Measurements from ENCODE around the gene GTSE1.
"Not testable (repeated sequence)": the region's sequence is repeated elsewhere in the genome, so short reads cannot be mapped to it uniquely, and the experiment has no call there.

Gene GTSE1

GRCh38 chr22:46296257-46297150 lies at the start of gene GTSE1:
Gene GTSE1, plus strand, starts transcription at chr22:46296870. Its CDS starts 531 bp downstream, at chr22:46297401.
- DNase-seq: peak; percentile 99

- no peak for DNase-seq
These were observed 49.2 kb upstream of the GTSE1 start for GRCh38 chr22:46247443-46247975.

DNA sequence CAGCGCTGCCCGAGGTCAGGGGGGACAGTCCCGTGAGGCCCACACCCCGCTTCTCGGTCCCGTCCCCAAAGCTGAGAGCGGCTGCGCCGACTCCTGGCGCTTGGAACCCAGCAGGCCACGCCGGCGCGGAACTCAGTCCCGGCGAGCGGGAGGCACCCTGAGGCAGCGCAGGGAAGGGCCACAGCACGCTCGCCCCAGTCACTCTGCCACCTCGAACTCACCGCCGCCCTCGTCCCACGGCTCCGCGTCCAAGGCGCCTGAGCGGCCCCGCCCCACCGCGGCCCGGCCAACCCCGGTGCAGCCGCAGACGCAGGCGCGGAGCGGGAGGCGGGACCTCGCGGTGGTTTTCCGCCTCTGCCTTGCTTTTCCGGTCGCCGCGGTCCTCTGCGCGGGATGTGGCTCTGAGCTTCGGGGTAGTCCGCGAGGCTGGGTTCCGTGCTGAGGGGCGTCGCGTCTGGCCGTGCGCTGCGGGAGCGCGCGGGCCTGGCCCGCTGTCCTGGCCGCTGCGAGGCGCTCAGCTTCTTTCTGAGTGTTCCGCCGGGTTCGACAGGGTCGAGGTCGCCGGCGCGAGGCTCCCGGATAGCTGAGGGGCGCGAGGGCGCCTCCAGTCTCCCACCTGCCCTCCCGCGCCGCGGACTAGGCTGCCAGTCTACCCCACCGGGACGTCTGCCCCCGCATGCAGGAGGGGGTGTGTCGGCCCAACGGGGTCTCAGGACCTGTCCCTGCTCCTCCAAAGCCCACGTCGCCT lies 46.5 kb upstream of the GTSE1 start, which contains the start of gene CDPF1:
Gene CDPF1 (minus strand): TSS at position 259 of the 748 bp plus-strand sequence. CDS start 2,009 bp downstream, outside the sequence.
- DNase-seq: peak; percentile 92

DNA sequence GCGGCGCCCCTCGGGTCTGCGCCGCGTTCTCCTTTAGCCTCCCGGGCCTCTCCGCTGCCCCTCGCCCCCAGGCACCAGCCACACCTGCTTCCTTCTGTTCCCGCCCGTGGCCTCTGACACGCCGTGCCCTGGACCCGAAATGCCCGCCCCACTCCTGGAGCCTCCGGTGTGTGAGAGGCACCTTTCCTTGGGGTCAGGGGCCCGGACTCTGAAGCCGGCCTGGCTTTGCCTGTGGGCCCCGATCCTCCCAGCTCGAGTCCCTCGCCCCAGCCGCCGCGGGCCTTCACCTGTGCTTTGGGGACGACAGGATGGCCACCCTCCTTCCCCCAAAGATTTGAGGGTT lies 45.9 kb upstream of the GTSE1 start:
- no peak for DNase-seq

GRCh38 chr22:46251266-46251665 lies 45.4 kb upstream of the GTSE1 start:
- no peak for DNase-seq

- no peak for DNase-seq
These were observed 44.8 kb upstream of the GTSE1 start for GRCh38 chr22:46251816-46252380.

DNA sequence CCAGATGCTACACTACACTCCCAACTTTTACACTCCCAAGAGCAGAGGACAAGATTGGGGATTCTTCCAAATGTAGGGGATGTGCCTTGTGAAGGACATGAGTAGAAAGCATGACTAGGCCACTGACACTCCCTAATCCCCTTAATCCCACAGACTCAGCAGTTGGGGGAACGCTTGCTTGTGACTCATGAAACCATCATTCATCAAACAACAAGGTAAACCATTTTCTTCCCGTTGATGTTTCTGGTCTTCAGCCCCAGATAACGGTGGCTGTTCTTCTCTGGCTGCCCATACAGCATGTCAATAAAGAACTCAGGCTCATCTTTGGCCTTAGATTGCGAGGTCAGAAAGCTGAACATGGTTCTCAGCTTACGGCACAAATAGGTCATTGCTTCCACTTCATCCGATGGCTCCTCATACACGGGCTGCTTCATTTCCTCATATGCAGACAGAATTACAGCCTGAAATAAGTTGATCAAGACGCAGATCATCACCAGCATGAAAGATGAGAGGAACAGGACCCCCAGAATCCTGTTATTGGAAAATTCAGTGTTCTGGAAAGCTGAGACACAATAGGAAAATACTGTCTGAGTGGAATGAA lies 40.2 kb upstream of the GTSE1 start:
- no peak for DNase-seq

DNA sequence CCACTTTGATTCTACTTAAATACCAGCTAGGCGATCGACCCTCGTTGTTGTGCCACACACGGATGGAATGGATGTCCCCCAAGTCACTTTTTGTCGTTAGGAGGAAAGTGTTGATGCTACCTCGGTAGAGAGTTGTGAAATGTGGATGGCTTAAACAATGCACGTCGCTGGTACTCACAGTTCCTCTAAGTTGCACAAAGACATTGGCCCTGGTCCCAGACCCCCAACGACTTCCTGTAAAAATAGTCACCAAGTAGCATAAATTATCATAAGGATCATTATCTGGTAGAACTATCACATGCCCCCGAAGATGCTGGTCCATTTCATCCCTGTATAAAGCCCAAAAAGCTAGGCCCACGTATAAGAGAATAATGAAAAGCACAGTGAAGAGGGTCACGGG lies 37.3 kb upstream of the GTSE1 start:
- no peak for DNase-seq

- no peak for DNase-seq
These were observed 36.6 kb upstream of the GTSE1 start for GRCh38 chr22:46260038-46260437.

DNA sequence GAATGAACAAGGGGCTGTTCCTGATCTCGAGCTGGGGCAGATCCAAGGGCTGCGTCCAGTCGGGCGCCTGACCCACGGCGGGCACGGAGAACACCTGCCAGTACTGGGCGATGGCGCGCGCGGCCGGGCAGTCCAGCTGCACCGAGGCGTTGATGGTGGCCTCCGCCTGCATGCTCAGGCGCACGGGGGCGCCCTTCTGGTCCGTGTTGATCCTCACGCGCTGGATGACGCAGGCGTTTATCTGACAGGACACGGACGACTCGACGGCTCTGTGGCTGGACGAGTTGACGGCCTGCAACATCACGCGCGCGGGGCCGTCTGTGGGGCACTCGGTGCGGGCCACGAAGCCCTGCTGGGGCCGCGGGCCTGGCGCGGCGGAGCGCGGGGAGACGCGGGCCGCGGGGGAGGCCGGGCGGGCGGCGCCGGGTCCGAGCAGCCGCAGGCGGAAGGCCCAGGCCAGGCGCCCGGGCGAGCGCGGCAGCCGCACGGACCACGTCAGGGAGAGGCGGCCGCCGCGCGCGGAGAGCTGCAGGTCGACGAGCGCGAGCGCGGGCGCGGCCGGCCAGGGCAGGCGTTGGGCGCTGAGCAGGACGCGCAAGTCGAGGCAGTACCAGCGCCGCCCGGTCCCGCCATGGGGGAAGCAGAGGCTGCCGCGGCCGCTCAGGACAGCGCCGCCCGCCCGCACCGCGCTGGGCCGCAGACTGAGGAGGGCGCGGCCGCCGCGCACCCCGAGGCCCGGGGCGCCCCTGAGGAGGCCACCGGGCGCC lies 34.0 kb upstream of the GTSE1 start:
- peak; percentile 68 for DNase-seq

DNA sequence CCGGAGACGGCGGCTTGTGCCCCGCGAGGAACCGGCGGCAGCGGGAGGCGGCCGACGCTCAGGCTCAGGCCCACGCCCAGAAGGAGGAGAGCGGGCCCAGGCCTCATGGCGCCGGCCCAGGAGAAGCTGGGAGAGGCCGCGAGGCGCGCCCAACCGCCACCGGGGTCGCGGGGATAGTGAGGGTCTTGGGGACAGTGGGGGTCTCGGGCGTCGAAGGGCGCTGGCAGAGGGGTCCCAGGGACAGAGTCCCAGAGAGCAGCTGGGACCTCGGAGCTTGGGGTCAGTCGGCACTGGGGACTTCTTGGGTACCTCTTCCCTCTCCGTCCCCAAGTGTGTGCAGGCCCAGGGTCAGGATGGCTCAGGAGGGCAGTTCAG lies 33.5 kb upstream of the GTSE1 start, which contains the start of gene PKDREJ:
Gene PKDREJ (minus strand): TSS at position 128 of the 375 bp plus-strand sequence. CDS start 21 bp downstream, at position 107.
- DNase-seq: no peak

- not testable (repeated sequence) for DNase-seq
These were observed 32.1 kb upstream of the GTSE1 start for GRCh38 chr22:46264520-46264919.

GRCh38 chr22:46265627-46266026 lies 31.0 kb upstream of the GTSE1 start:
- not testable (repeated sequence) for DNase-seq

- DNase-seq: peak; percentile 89
These were observed 29.0 kb upstream of the GTSE1 start, which contains the start of gene TTC38 for GRCh38 chr22:46267431-46268279. Gene TTC38, plus strand, starts transcription at chr22:46268008. Its CDS starts 32 bp downstream, at chr22:46268040.

DNA sequence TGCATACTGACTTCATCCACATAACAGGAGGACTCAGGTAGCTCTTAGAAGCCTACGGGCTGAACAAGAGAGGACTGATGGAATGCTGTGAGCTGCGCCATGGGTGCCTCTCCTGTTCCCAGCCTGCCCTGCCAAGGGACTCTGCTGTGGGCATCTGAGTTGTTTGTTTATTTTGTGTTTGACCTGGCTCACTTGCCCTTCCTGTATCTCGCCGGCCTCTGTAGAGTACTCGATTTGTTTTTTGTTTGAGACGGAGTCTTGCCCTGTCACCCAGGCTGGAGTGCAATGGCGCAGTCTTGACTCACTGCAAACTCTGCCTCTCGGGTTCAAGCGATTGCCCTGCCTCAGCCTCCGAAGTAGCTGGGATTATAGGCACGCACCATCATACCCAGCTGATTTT lies 27.1 kb upstream of the GTSE1 start:
- no peak for DNase-seq

GRCh38 chr22:46272196-46272595 lies 24.5 kb upstream of the GTSE1 start:
- DNase-seq: no peak

DNA sequence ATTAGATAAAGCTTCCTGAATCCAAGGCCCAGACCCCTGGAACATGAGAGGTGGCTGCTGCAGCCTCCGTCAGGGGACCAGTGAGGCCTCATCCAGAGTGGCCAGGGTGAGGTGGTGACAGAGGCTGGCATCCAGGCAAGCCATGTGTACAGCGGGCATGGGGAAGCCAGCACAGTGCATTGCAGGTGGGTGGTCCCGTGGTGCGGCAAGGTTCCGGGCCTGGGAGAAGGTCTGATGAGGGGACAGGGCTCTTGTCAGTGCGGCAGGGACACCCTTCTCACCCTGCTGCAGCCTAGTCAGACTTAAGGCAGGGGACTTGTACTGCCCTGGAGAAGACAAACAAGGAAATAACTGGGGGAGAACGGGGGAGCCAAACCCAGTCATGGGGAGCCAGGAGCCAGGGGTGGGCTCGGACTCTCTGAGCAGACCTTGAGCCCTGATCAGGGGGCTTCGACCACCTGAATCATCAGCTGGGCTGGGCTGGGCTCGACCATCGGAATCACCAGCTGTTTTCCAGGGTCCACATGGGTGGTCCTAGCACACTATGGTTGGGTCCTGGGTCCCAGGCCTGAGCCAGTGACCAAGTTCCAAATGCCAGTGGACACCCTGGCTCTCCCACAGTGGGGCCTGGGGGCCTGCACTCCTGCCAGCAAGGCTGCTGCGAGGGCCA lies 23.8 kb upstream of the GTSE1 start:
- no peak for DNase-seq

DNA sequence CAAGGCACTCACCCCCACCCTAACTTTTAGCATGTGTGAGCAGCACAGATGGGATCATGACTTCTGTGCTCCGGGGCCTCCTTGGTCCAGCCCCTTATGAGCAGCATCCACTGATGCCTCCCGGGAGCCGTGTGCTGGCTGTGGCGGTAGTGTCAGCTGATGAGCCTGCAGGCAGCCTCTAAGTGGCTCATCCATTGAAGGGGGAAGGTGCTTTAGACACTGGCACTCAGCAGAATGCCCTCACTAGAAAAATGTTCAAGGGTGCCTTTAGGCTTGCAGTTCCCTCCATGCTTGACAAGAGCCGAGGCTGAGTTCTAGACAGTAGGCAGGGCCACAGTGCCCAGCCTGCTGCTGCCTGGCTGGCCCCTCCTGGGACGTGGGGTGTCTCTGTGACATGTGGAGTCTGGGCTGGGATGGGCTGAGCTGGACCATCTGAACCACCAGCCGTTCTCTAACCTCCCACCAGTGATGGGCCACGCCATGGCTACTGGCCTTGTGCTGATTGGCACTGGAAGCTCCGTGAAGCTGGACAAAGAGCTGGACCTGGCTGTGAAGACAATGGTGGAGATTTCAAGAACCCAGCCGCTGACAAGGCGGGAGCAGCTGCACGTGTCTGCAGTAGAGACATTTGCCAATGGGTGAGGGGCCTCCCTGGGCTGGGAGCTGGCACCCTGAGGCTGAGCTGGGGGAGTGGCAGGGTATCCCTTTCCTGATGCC lies 23.1 kb upstream of the GTSE1 start:
- DNase-seq: no peak

- DNase-seq: no peak
These were observed 22.3 kb upstream of the GTSE1 start for GRCh38 chr22:46274381-46274780.

Data from eye (tissue), 1 donor.